ENCODE measurements around the gene ITGAX. TPM values are rescaled to one million over a fixed set of nuclear protein-coding genes. Genes with fewer than 3 reads are reported as not detected.

The ITGAX gene
- total and polyA plus RNA-seq, 10 of the 15 experiments (the other 5 are each of a cell fraction or from before 2014, with no cell fraction given) = 1.6 to 37.9 (median 17.9) TPM

GRCh38 chr16:31390504-31391041, 35.6 kb downstream of the ITGAX start (continued):
- TF ChIP-seq ELK1 (IDR thresholded peaks at IDR 0.05; ENCODE audit: low read depth, low read length) (no peak), HCFC1 (IDR thresholded peaks at IDR 0.05; ENCODE audit: low read length) (no peak), PBX3 (IDR thresholded peaks at IDR 0.05; ENCODE audit: insufficient replicate concordance, low read depth, low read length) (no peak)

GRCh38 chr16:31393056-31393455, 38.1 kb downstream of the ITGAX start, which contains the start of gene ITGAD:
Gene ITGAD, plus strand, starts transcription at chr16:31393335. Its CDS starts 26 bp downstream, at chr16:31393361.
- intact Hi-C loops (cut with micrococcal nuclease; ENCODE audit: unreplicated experiment) = no loop called here
- ChIA-PET CTCF (interaction anchor here (0.8 to 1.8 kb wide), 4 partner anchors 10 to 62 kb away, joined by 3 to 12 read pairs (median 4); no protein-coding TSS in a partner anchor), SMC1A (ENCODE audit: uncharacterized antibody, unreplicated experiment) (interaction anchor here (0.8 to 3.0 kb wide), 2 partner anchors 27 to 38 kb away, joined by 3 to 8 read pairs; no protein-coding TSS in a partner anchor), POLR2A (interaction anchor here (0.6 to 1.4 kb wide), 4 partner anchors 27 to 127 kb away, joined by 3 to 4 read pairs (median 4); partner anchors contain the start of gene COX6A2), RAD21 (ENCODE audit: unreplicated experiment) (interaction anchor here (0.6 to 0.9 kb wide), 2 partner anchors 396 to 697 kb away, joined by 3 read pairs; no protein-coding TSS in a partner anchor)
- H3K36me3 ChIP-seq (ENCODE audit: control insufficient read depth in 2 of 2, insufficient read depth in 2 of 2, low read length in 1 of 2) = no peaks in the 10 kb centered on the region
- no peak within 1 kb of the TSS for H2AFZ ChIP-seq (ENCODE audit: control insufficient read depth, low read depth, low read length)
- FAIRE-seq = no peak
- TF ChIP-seq LARP7 (IDR thresholded peaks at IDR 0.05) (no peak), ZNF687 (IDR thresholded peaks at IDR 0.05) (0 out of 2 replicates have a peak, but pooled peaks have one; percentile 36), IKZF2 (IDR thresholded peaks at IDR 0.05) (peak in 1 of 2 experiments; percentile 40; a peak in 2 of 4 replicates), MTA2 (IDR thresholded peaks at IDR 0.05; ENCODE audit: low read depth) (0 out of 2 replicates have a peak, but pooled peaks have one; percentile 34)
- H3K4me1 ChIP-seq (ENCODE audit: control insufficient read depth, insufficient read depth, low read length) = peaks cover 4% of the 10 kb centered on the region
- in situ Hi-C loops (cut with MboI) = no loop called here
- no peak for DNase-seq (ENCODE audit: low read depth, low spot score)
- no peaks in the 10 kb centered on the region for H3K79me2 ChIP-seq (ENCODE audit: control insufficient read depth, insufficient read depth, low read length)
- no peaks in the 10 kb centered on the region for H4K20me1 ChIP-seq (ENCODE audit: control insufficient read depth, insufficient read depth)
- no peak within 1 kb of the TSS for H3K4me3 ChIP-seq
- H3K27me3 ChIP-seq (replicated peaks in 1 of 2; ENCODE audit: control insufficient read depth in 2 of 2, insufficient read depth in 2 of 2, low read length in 1 of 2) = no peaks in the 10 kb centered on the region
- no TSS peak for BruUV-seq (replicated peaks)
- WGBS (ENCODE audit: insufficient coverage, insufficient replicate concordance, low lambda C conversion rate, missing lambda C conversion rate) = 2% methylated on average over 4 of the region's 5 CpGs
- H3K9me3 ChIP-seq (replicated peaks; ENCODE audit: control insufficient read depth, insufficient read depth, low read length) = no peaks in the 10 kb centered on the region
- peak within 1 kb of the TSS; percentile 13; the same call in 1 of the 2 replicates for H3K4me2 ChIP-seq (ENCODE audit: control insufficient read depth, insufficient read depth)
- H3K27ac ChIP-seq (ENCODE audit: control insufficient read depth, insufficient read depth) = no peak within 1 kb of the TSS
- H3K9ac ChIP-seq (ENCODE audit: control insufficient read depth, insufficient read depth, low read length) = no peak within 1 kb of the TSS
- peak; percentile 82 for ATAC-seq

Data from GM12878 (cell line).